HepG2 (cell line): ENCODE data around the gene ARL5B. TPM values are rescaled to one million over a fixed set of nuclear protein-coding genes. Genes with fewer than 3 reads are reported as not detected.

ENCODE experiments used
- ASH2L ChIP-seq: fragments of 300-600, 200-600 bp; sonication (generic); IDR thresholded peaks from 2 replicates; pipeline ENCODE4 v1.7.0; 2017; ENCODE audit warnings: low read depth, mild to moderate bottlenecking, moderate library complexity, mixed read lengths, low read length; ENCODE audit not compliant: insufficient read length
- CHCHD3 ChIP-seq: sonication (generic); formaldehyde crosslinking; IDR thresholded peaks from 2 replicates; pipeline ENCODE4 v1.8.0; 2022; ENCODE audit warnings: mild to moderate bottlenecking, missing genetic modification reagents, moderate library complexity
- FOXK2 ChIP-seq: fragments of 450-650 bp; IDR thresholded peaks from 2 replicates; pipeline ENCODE4 v1.6.1; 2016
- HDAC1 ChIP-seq: sonication (generic); formaldehyde crosslinking; IDR thresholded peaks from 2 replicates; pipeline ENCODE4 v1.5.1; 2020; ENCODE audit warnings: mild to moderate bottlenecking, missing genetic modification reagents
- HNF4A ChIP-seq: sonication (generic); formaldehyde crosslinking; IDR thresholded peaks from 2 replicates; pipeline ENCODE4 v1.4.0; 2020; ENCODE audit warnings: missing genetic modification reagents
- MTA1 ChIP-seq: sonication (generic); formaldehyde crosslinking; IDR thresholded peaks from 2 replicates; pipeline ENCODE4 v1.4.0; 2020; ENCODE audit warnings: missing genetic modification reagents, mild to moderate bottlenecking, borderline replicate concordance
- SMARCE1 ChIP-seq: fragments of 450-650 bp; IDR thresholded peaks from 2 replicates; pipeline ENCODE4 v1.6.1; 2017; ENCODE audit warnings: borderline replicate concordance
- TARDBP ChIP-seq: sonication (generic); formaldehyde crosslinking; IDR thresholded peaks from 2 replicates; pipeline ENCODE4 v1.8.0; 2022; ENCODE audit warnings: mild to moderate bottlenecking, missing genetic modification reagents
- ZIK1 ChIP-seq: sonication (generic); formaldehyde crosslinking; IDR thresholded peaks from 2 replicates; pipeline ENCODE4 v1.5.0; 2020; ENCODE audit warnings: mild to moderate bottlenecking, low read depth, missing genetic modification reagents, borderline replicate concordance
- ZNF207 ChIP-seq: fragments of 450-650 bp; IDR thresholded peaks from 2 replicates; pipeline ENCODE4 v1.6.1; 2016; ENCODE audit warnings: antibody characterized with exemption, borderline replicate concordance
- ZNF225 ChIP-seq: sonication (generic); formaldehyde crosslinking; IDR thresholded peaks from 2 replicates; pipeline ENCODE4 v1.4.0; 2020; ENCODE audit warnings: mild to moderate bottlenecking, missing genetic modification reagents
- ZNF317 ChIP-seq: sonication (generic); formaldehyde crosslinking; IDR thresholded peaks from 2 replicates; pipeline ENCODE4 v1.5.0; 2020; ENCODE audit warnings: mild to moderate bottlenecking, missing genetic modification reagents
- ZNF460 ChIP-seq: sonication (generic); formaldehyde crosslinking; IDR thresholded peaks from 2 replicates; pipeline ENCODE4 v1.5.1; 2020; ENCODE audit warnings: missing genetic modification reagents, mild to moderate bottlenecking, borderline replicate concordance
- ZNF501 ChIP-seq: sonication (generic); formaldehyde crosslinking; IDR thresholded peaks from 2 replicates; pipeline ENCODE4 v1.5.1; 2020; ENCODE audit warnings: mild to moderate bottlenecking, moderate library complexity, missing genetic modification reagents
- ZNF749 ChIP-seq: sonication (generic); formaldehyde crosslinking; IDR thresholded peaks from 2 replicates; pipeline ENCODE4 v1.8.0; 2022; ENCODE audit warnings: mild to moderate bottlenecking, missing genetic modification reagents, moderate library complexity, borderline replicate concordance
- ZNF782 ChIP-seq: sonication (generic); formaldehyde crosslinking; IDR thresholded peaks from 2 replicates; pipeline ENCODE4 v1.4.0; 2020; ENCODE audit warnings: missing genetic modification reagents, mild to moderate bottlenecking, borderline replicate concordance
- ZNF790 ChIP-seq: sonication (generic); formaldehyde crosslinking; IDR thresholded peaks from 2 replicates; pipeline ENCODE4 v1.8.0; 2022; ENCODE audit warnings: missing genetic modification reagents, mild to moderate bottlenecking, borderline replicate concordance
- ZNF850 ChIP-seq: sonication (generic); formaldehyde crosslinking; conservative IDR thresholded peaks from 2 replicates; pipeline ENCODE4 v1.9.0; 2021; ENCODE audit warnings: mild to moderate bottlenecking, missing genetic modification reagents
- polyA plus RNA-seq, 8 experiments: library from polyadenylated mRNA; depleted of rRNA in 3 of 8; stranded (reverse) in 7 of 8; unstranded in 1 of 8; fragments of >200 nt; fragmentation: Illumina TruSeq in 4 of 8; extraction: Trizol in 4 of 8; gene quantifications; 2 replicates each; pipeline versions ENCODE4 v1.2.1 to v1.2.3, GENCODE V29; 2011 to 2016; ENCODE audit warnings: low read depth in 4 of 8, missing spikeins in 1 of 8, mixed read lengths in 1 of 8; ENCODE audit not compliant: insufficient read depth in 1 of 8
- total RNA-seq, 5 experiments: library from RNA; depleted of rRNA; stranded (reverse); fragments of >200 nt; fragmentation: Illumina TruSeq; extraction: Trizol; gene quantifications; 2 replicates each; pipeline ENCODE4 v1.2.3, GENCODE V29; 2016; ENCODE audit warnings: low read depth in 1 of 5
- TF ChIP-seq, protein P1 (sequence below): sonication (generic); formaldehyde crosslinking; IDR thresholded peaks from 2 replicates; pipeline ENCODE4 v1.4.0; 2020; ENCODE audit warnings: missing genetic modification reagents
- TF ChIP-seq, protein P2 (sequence below): sonication (generic); formaldehyde crosslinking; IDR thresholded peaks from 2 replicates; pipeline ENCODE4 v1.4.0; 2020; ENCODE audit warnings: missing genetic modification reagents
- TF ChIP-seq, protein P3 (sequence below): sonication (generic); formaldehyde crosslinking; conservative IDR thresholded peaks from 2 replicates; pipeline ENCODE4 v1.4.0; 2020; ENCODE audit warnings: missing genetic modification reagents
- TF ChIP-seq, protein P4 (sequence below): sonication (generic); formaldehyde crosslinking; IDR thresholded peaks from 2 replicates; pipeline ENCODE4 v1.8.0; 2022; ENCODE audit warnings: missing genetic modification reagents, mild to moderate bottlenecking, inconsistent platforms, borderline replicate concordance

The ARL5B gene
- total and polyA plus RNA-seq, 2 of the 13 experiments (the other 11 are each of a cell fraction or from before 2014, with no cell fraction given), result 26.6 to 32.7 TPM

DNA sequence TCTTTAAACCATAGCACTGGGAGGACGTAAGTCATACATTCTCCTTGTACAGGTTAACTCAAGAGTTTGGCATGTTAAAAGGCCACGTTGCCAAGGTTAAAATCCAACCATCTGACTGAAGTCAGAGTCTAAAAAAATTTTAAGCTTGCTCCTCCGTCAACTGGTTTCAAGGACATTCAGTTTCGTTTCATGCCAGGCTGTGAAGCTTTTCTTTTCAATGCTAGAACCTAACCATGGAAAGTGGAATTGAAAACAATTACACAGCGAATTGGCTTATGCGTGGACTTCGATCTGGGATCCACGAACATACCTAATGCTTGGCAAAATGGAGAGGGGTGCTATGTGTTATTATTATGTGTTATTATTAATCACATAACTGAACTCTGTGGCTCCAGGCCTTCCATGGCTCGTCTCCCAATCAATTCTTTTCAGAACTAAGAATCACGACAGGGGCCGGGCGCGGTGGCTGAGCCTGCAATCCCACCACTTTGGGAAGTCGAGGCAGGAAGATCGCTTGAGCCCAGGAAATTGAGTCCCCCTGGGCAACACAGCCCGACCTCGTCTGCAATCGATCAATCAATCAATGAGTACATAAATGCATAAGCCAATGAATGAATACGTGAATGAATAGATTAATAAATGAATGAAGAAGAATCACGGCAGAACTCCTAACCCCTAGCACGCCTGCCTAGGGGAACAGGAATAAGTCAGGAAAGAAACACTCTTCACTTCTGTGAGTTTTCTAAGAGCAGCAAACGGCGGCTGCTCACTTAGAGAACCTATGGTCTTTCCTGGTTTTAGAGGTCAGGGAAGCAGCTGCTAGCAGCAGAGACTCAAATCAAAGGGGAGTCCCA is 733 bp upstream of the ARL5B start (continued):
- TF ChIP-seq, protein P1, sequence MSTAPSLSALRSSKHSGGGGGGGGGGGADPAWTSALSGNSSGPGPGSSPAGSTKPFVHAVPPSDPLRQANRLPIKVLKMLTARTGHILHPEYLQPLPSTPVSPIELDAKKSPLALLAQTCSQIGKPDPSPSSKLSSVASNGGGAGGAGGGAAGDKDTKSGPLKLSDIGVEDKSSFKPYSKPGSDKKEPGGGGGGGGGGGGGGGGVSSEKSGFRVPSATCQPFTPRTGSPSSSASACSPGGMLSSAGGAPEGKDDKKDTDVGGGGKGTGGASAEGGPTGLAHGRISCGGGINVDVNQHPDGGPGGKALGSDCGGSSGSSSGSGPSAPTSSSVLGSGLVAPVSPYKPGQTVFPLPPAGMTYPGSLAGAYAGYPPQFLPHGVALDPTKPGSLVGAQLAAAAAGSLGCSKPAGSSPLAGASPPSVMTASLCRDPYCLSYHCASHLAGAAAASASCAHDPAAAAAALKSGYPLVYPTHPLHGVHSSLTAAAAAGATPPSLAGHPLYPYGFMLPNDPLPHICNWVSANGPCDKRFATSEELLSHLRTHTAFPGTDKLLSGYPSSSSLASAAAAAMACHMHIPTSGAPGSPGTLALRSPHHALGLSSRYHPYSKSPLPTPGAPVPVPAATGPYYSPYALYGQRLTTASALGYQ, result no peak
- TF ChIP-seq, protein P2, sequence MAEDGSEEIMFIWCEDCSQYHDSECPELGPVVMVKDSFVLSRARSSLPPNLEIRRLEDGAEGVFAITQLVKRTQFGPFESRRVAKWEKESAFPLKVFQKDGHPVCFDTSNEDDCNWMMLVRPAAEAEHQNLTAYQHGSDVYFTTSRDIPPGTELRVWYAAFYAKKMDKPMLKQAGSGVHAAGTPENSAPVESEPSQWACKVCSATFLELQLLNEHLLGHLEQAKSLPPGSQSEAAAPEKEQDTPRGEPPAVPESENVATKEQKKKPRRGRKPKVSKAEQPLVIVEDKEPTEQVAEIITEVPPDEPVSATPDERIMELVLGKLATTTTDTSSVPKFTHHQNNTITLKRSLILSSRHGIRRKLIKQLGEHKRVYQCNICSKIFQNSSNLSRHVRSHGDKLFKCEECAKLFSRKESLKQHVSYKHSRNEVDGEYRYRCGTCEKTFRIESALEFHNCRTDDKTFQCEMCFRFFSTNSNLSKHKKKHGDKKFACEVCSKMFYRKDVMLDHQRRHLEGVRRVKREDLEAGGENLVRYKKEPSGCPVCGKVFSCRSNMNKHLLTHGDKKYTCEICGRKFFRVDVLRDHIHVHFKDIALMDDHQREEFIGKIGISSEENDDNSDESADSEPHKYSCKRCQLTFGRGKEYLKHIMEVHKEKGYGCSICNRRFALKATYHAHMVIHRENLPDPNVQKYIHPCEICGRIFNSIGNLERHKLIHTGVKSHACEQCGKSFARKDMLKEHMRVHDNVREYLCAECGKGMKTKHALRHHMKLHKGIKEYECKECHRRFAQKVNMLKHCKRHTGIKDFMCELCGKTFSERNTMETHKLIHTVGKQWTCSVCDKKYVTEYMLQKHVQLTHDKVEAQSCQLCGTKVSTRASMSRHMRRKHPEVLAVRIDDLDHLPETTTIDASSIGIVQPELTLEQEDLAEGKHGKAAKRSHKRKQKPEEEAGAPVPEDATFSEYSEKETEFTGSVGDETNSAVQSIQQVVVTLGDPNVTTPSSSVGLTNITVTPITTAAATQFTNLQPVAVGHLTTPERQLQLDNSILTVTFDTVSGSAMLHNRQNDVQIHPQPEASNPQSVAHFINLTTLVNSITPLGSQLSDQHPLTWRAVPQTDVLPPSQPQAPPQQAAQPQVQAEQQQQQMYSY (CRISPR knock-in tag), result no peak
- TF ChIP-seq SMARCE1, result no peak
- TF ChIP-seq ZNF207, result no peak
- 0 out of 2 replicates have a peak, but pooled peaks have one; percentile 50 for TF ChIP-seq ZNF317 (CRISPR knock-in tag)
- no peak for TF ChIP-seq ZNF749
- TF ChIP-seq ZNF225 (CRISPR knock-in tag), result no peak
- no peak for TF ChIP-seq ZNF460 (CRISPR knock-in tag)
- no peak for TF ChIP-seq MTA1 (CRISPR knock-in tag)
- no peak for TF ChIP-seq TARDBP (CRISPR knock-in tag)
- no peak for TF ChIP-seq HDAC1 (CRISPR knock-in tag)
- 0 out of 2 replicates have a peak, but pooled peaks have one; percentile 37 for TF ChIP-seq CHCHD3 (CRISPR knock-in tag)
- no peak for TF ChIP-seq ASH2L
- TF ChIP-seq ZNF790 (CRISPR knock-in tag), result no peak
- peak; percentile 52 for TF ChIP-seq HNF4A (CRISPR knock-in tag)
- no peak for TF ChIP-seq ZIK1 (CRISPR knock-in tag)
- TF ChIP-seq, protein P3, sequence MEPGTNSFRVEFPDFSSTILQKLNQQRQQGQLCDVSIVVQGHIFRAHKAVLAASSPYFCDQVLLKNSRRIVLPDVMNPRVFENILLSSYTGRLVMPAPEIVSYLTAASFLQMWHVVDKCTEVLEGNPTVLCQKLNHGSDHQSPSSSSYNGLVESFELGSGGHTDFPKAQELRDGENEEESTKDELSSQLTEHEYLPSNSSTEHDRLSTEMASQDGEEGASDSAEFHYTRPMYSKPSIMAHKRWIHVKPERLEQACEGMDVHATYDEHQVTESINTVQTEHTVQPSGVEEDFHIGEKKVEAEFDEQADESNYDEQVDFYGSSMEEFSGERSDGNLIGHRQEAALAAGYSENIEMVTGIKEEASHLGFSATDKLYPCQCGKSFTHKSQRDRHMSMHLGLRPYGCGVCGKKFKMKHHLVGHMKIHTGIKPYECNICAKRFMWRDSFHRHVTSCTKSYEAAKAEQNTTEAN, result no peak
- TF ChIP-seq ZNF501 (CRISPR knock-in tag), result peak; percentile 57
- TF ChIP-seq, protein P4, sequence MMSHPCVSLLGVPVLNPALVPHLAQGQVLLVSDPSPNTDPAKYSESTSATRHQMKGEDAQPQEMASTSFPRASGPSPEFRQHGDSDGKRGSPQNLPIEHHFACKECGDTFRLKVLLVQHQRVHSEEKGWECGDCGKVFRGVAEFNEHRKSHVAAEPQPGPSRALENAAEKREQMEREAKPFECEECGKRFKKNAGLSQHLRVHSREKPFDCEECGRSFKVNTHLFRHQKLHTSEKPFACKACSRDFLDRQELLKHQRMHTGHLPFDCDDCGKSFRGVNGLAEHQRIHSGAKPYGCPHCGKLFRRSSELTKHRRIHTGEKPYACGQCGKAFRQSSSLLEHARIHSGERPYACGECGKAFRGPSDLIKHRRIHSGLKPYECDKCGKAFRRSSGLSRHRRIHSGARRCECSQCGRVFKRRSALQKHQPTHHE, result no peak
- no peak for TF ChIP-seq ZNF850 (CRISPR knock-in tag)
- no peak for TF ChIP-seq ZNF782
- TF ChIP-seq FOXK2, result no peak
